Right lobe of liver (tissue), 6 donors: ENCODE measurements around the gene TDRD1. TPM values are rescaled to one million over a fixed set of nuclear protein-coding genes. Genes with fewer than 3 reads are reported as not detected.

Source experiments
- ATAC-seq, 4 donors: fragments of 200-7000 bp; cut with Tn5 transposase; one replicate each; pipeline ENCODE4 v1.9.1; 2020; ENCODE audit warnings: mild to moderate bottlenecking in 4 of 4, moderate library complexity in 4 of 4
- DNase-seq, 3 donors: peaks; one replicate each; pipeline ENCODE4 v3.0.0-alpha.2; 2020
- H3K27ac ChIP-seq, 3 donors: fragments of 200-600 bp; one replicate each; pipeline ENCODE4 v1.8.0; 2022
- H3K27me3 ChIP-seq, 2 donors: fragments of 200-600 bp; one replicate each; pipeline ENCODE4 v1.8.0; 2022
- H3K36me3 ChIP-seq, 4 donors: fragments of 200-600 bp; sonication (generic) in 1 of 4; one replicate each; pipeline versions ENCODE4 v1.5.1 to v1.8.0; 2017 to 2022; ENCODE audit warnings: control low read depth in 1 of 4
- H3K4me1 ChIP-seq, 4 donors: fragments of 200-600 bp; sonication (generic) in 1 of 4; one replicate each; pipeline versions ENCODE4 v1.5.1 to v1.8.0; 2017 to 2022; ENCODE audit warnings: control low read depth in 1 of 4
- H3K4me3 ChIP-seq, 3 donors: fragments of 200-600 bp; one replicate each; pipeline ENCODE4 v1.8.0; 2022
- H3K9me3 ChIP-seq, 4 donors: fragments of 200-600 bp; sonication (generic) in 1 of 4; one replicate each; pipeline versions ENCODE4 v1.5.1 to v1.8.0; 2017 to 2022; ENCODE audit warnings: control low read depth in 1 of 4
- POLR2A ChIP-seq: fragments of 450-650 bp; IDR thresholded peaks from one replicate; pipeline ENCODE4 v1.6.1; 2017; ENCODE audit warnings: antibody characterized with exemption, mild to moderate bottlenecking
- WGBS: methylation state at CpG from one replicate; pipeline ENCODE4 v1.1.6; 2018; ENCODE audit warnings: low coverage, low lambda C conversion rate; ENCODE audit not compliant: insufficient coverage; ENCODE audit errors: missing lambda C conversion rate; 5-methylcytosine and 5-hydroxymethylcytosine counted together
- intact Hi-C, 2 donors: fragments of 100-400 bp; cut with DNase I; formaldehyde crosslinking; loops; one replicate each; pipeline versions ENCODE4 v1.11.2 to v1.14.1; 2022
- total RNA-seq, 6 experiments: library from RNA; depleted of rRNA in 2 of 6; stranded (reverse); fragments of >200 nt in 2 of 6; fragmentation: NEBNext Ultra II Directional in 3 of 6; extraction: Animal tissue kit (Norgen Biotek cat#: 25700) in 3 of 6; gene quantifications; one replicate each; pipeline versions ENCODE4 v1.1.0 to v1.2.4, GENCODE V29; 2016 to 2023
- TF ChIP-seq, protein P1 (sequence below), 4 donors: fragments of 200-600 bp in 3 of 4; fragments of 450-650 bp in 1 of 4; IDR thresholded peaks; one replicate each; pipeline versions ENCODE4 v1.5.1 to v1.8.0; 2016 to 2022; ENCODE audit warnings: antibody characterized with exemption in 4 of 4, mild to moderate bottlenecking in 2 of 4
- donor health status: DM: no; HTN: yes; CAD: no.
- donor health status: DM: no; HTN: no; CAD: no.
- donor health status: DM: no; HTN: no; CAD: no.
- donor health status: DM: no; HTN: yes; CAD: no.
- donor health status: DM: no; HTN: yes; CAD: no.

TDRD1 gene
- total RNA-seq, 6 experiments from 2014 or later = 0.06 to 0.17 (median 0.12) TPM; not detected in 1

DNA sequence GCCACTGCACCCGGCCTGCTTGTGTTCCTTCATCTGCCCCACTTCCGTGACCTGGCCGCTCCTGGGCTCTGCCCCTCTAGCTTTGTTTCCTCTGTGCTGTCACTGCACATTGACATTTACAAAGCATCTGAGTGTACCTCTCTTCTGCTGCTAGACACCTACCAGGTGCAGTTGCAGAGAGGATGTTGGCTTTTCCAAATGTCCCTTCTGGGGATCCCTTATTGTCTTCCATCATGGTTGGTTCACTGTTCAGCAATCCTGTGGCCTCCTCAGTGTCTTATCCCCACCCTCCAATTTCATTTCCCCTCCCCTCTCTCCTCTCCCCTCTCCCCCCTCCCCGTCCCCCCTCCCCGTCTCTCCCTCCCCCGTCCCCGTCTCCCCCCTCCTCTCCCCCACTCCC lies 73.7 kb downstream of the TDRD1 start:
- 70% methylated on average over 4 of the region's 7 CpGs for WGBS
- intact Hi-C loops = no loop called here
- Histone ChIP-seq H3K27me3 (no peaks in the 10 kb centered on the region), H3K36me3 (no peaks in the 10 kb centered on the region), H3K4me3 (no peak overlapping the region), H3K27ac (no peak overlapping the region), H3K9me3 (no peaks in the 10 kb centered on the region), H3K4me1 (no peaks in the 10 kb centered on the region)
- no peak for TF ChIP-seq POLR2A
- TF ChIP-seq, protein P1, sequence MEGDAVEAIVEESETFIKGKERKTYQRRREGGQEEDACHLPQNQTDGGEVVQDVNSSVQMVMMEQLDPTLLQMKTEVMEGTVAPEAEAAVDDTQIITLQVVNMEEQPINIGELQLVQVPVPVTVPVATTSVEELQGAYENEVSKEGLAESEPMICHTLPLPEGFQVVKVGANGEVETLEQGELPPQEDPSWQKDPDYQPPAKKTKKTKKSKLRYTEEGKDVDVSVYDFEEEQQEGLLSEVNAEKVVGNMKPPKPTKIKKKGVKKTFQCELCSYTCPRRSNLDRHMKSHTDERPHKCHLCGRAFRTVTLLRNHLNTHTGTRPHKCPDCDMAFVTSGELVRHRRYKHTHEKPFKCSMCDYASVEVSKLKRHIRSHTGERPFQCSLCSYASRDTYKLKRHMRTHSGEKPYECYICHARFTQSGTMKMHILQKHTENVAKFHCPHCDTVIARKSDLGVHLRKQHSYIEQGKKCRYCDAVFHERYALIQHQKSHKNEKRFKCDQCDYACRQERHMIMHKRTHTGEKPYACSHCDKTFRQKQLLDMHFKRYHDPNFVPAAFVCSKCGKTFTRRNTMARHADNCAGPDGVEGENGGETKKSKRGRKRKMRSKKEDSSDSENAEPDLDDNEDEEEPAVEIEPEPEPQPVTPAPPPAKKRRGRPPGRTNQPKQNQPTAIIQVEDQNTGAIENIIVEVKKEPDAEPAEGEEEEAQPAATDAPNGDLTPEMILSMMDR (IDR thresholded peaks at IDR 0.05) = no peak
- ATAC-seq (no peak), DNase-seq (no peak)

DNA sequence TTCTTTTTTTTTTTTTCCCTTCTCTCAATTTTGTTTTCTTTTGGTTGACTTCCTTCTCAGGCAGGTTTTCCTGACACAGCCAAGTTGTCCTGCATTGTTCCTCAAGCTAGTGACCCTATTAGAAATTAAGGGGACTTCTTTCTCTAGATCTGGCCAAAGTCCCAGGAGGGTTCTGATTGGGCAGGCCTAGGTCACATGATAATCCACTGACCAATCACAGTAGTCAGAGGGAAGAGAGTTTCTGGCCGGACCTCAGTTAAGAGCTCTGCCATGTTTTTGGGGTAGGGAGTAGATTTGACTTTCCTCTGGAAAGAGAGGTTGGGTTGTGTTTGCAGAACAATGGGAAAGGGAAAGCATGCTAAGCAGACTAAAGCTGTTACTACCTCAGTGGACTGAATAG lies 76.1 kb downstream of the TDRD1 start:
- no peaks in the 10 kb centered on the region for H3K27me3 ChIP-seq
- H3K27ac ChIP-seq = no peak overlapping the region
- 70% methylated on average over 1 of the region's 1 CpG for WGBS
- H3K9me3 ChIP-seq = no peaks in the 10 kb centered on the region
- TF ChIP-seq, protein P1 (IDR thresholded peaks at IDR 0.05) = no peak
- TF ChIP-seq POLR2A = no peak
- no peak for ATAC-seq
- H3K36me3 ChIP-seq = no peaks in the 10 kb centered on the region
- H3K4me1 ChIP-seq = no peaks in the 10 kb centered on the region
- H3K4me3 ChIP-seq = no peak overlapping the region
- DNase-seq = no peak
- intact Hi-C loops = no loop called here

DNA sequence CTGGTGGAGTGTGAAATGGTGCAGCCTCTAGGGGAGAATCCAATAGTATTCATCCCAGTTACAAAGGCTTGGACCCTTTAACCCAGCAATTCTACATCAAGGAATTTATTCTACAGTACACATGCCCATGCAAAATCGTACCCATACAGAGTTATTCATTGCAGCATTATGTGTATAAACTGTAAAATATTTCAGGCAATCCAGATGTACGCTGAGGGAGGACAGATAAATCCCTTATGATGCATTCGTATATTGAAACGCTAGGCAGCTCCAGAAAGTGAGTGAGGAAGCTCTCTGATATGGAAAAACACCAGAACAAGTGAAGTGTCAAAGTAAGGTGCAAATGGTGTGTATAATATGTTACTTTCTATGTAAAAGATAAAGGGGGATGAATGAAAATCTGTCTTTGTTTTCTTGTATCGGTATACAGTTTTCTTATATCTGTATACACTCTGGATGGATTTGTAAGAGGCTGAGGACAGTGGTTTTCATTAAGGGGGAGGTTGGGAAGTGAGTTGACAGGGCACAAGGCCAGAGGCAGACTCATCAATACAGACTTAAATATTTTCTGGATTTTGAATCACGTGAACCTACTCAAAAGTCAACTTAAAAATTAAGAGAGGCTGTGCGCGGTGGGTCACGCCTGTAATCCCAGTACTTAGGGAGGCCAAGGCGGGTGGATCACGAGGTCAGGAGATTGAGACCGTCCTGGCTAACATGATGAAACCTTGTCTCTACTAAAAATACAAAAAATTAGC lies 77.0 kb downstream of the TDRD1 start:
- Histone ChIP-seq H3K27ac (no peak overlapping the region), H3K4me3 (no peak overlapping the region), H3K36me3 (no peaks in the 10 kb centered on the region), H3K9me3 (no peaks in the 10 kb centered on the region), H3K4me1 (no peaks in the 10 kb centered on the region), H3K27me3 (no peaks in the 10 kb centered on the region)
- ATAC-seq (no peak), DNase-seq (no peak)
- TF ChIP-seq, protein P1 (IDR thresholded peaks at IDR 0.05) = no peak
- TF ChIP-seq POLR2A = no peak
- intact Hi-C loops = no loop called here
- 67% methylated on average over 12 of the region's 12 CpGs for WGBS

DNA sequence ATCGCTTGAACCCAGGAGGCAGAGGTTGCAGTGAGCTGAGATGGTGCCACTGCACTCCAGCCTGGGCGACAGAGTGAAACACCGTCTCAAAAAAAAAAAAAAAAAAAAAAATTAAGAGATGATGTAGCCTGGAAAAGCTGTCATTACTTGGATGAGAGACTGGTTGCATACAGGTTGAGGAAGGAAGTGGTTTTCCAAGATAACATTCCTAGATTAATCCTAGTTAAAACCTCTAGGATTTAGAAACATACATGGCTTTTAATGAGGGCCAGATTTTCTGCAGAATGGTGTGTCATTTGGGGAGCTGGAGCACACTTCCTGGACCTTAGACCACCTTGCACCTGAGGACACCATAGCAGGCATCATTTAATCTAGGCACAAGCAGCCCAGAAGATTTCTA lies 77.7 kb downstream of the TDRD1 start:
- H3K27ac ChIP-seq = no peak overlapping the region
- WGBS = 49% methylated on average over 3 of the region's 3 CpGs
- no peaks in the 10 kb centered on the region for H3K27me3 ChIP-seq
- no peak for TF ChIP-seq POLR2A
- TF ChIP-seq, protein P1 (IDR thresholded peaks at IDR 0.05) = no peak
- intact Hi-C loops = no loop called here
- H3K4me3 ChIP-seq = no peak overlapping the region
- H3K36me3 ChIP-seq = no peaks in the 10 kb centered on the region
- no peaks in the 10 kb centered on the region for H3K4me1 ChIP-seq
- ATAC-seq (no peak), DNase-seq (no peak)
- no peaks in the 10 kb centered on the region for H3K9me3 ChIP-seq
